ENCODE measurements around the gene L3MBTL4.

GRCh38 chr18:6270771-6271216 is 143.9 kb downstream of the L3MBTL4 start:
- TF ChIP-seq CTCF (IDR thresholded peaks at IDR 0.05) (no peak), POLR2A (IDR thresholded peaks at IDR 0.05) (no peak)

Measured in heart left ventricle (tissue), 13 donors.